Measurements from ENCODE around the gene LRRC27. TPM values are rescaled to one million over a fixed set of nuclear protein-coding genes. Genes with fewer than 3 reads are reported as not detected.

The LRRC27 gene
- total RNA-seq, 2 experiments from 2014 or later, result 13.0 to 17.3 TPM

DNA sequence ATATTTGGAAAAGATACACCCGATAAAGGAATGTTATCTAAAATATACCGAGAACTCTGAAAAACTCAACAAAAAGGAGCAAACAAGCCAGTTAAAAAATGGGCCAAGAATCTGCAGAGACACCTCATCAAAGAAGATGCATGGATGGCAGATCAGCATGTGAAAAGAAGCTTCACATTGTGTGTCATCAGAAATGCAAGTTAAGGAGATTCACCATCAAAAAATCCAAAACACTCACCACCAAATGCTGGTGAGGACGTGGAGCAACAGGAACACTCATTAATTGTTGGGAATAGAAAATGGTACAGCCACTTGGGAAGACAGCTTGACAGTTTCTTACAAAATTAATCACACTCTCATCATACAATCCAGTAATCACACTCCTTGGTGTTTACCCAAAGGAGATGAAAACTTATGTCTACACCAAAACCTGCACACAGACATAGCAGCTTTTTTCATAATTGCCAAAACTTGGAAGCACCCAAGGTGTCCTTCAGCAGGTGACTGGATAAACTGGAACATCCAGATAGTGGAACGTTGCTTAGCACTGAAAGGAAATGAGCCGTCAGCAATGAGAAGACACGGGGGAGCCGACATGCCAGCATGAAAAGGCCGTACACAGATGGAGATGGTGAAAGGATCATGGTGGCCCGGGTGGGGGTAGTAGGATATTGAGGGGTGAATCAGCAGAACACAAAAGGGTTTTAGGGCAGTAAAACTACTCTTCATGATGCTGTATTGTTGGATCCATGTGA lies 37.1 kb downstream of the LRRC27 start:
- no peak for DNase-seq (ENCODE audit: low spot score)
- no TSS peak for BruUV-seq (replicated peaks)
- H3K4me3 ChIP-seq (ENCODE audit: low read depth, low read length, poor library complexity, severe bottlenecking), result no peak overlapping the region
- no peaks in the 10 kb centered on the region for H3K9me2 ChIP-seq (ENCODE audit: insufficient read depth, low read length)
- H3K4me2 ChIP-seq (ENCODE audit: low read length), result no peak overlapping the region
- POLR2A ChIA-PET, result no interaction called here
- no peak for TF ChIP-seq EZH2phosphoT487 (IDR thresholded peaks at IDR 0.05; ENCODE audit: borderline replicate concordance, low read depth, low read length)
- TF ChIP-seq, protein P1, sequence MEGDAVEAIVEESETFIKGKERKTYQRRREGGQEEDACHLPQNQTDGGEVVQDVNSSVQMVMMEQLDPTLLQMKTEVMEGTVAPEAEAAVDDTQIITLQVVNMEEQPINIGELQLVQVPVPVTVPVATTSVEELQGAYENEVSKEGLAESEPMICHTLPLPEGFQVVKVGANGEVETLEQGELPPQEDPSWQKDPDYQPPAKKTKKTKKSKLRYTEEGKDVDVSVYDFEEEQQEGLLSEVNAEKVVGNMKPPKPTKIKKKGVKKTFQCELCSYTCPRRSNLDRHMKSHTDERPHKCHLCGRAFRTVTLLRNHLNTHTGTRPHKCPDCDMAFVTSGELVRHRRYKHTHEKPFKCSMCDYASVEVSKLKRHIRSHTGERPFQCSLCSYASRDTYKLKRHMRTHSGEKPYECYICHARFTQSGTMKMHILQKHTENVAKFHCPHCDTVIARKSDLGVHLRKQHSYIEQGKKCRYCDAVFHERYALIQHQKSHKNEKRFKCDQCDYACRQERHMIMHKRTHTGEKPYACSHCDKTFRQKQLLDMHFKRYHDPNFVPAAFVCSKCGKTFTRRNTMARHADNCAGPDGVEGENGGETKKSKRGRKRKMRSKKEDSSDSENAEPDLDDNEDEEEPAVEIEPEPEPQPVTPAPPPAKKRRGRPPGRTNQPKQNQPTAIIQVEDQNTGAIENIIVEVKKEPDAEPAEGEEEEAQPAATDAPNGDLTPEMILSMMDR (conservative IDR thresholded peaks at IDR 0.05; ENCODE audit: low read length), result no peak
- no peaks in the 10 kb centered on the region for H3K9me3 ChIP-seq (ENCODE audit: low read length)
- no peaks in the 10 kb centered on the region for H3K4me1 ChIP-seq (ENCODE audit: insufficient read depth, low read length, poor library complexity, severe bottlenecking)
- intact Hi-C loops (cut with micrococcal nuclease; ENCODE audit: unreplicated experiment), result no loop called here
- H4K20me1 ChIP-seq (ENCODE audit: insufficient read depth, low read length), result no peaks in the 10 kb centered on the region
- H2AFZ ChIP-seq (ENCODE audit: low read length), result no peak overlapping the region
- no peak overlapping the region for H3K27ac ChIP-seq (ENCODE audit: low read depth, low read length, poor library complexity, severe bottlenecking)
- CTCF ChIA-PET (ENCODE audit: unreplicated experiment), result no interaction called here
- H3K79me2 ChIP-seq (ENCODE audit: insufficient read depth, low read depth, low read length), result no peaks in the 10 kb centered on the region
- no peaks in the 10 kb centered on the region for H3K36me3 ChIP-seq (ENCODE audit: insufficient read depth, low read length)

DNA sequence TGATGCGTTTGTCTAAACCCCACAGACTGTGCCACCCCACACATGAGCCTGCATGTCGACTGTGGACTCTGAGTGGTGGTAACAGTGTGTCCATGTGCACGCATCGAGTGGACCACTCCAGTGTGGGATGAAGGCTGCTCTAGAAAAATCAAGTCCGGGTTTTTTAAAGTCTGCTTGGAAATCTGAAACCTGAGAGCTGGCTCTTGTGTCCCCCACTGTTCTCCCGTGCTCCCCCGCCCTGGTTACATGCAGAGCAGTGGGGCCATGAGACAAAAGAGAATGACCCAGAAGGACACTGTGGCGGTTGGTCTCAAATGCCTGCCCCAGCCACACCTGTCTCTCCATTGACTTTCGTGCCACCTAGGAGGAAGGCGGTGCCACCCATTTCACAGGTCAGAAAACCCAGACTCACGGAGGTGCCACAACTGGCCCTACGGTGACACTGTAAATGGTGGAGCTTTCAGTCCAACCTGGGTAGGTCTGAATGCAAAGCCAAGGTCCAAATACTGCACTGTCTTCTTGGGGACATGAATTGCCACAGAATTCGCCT lies 37.7 kb downstream of the LRRC27 start:
- ChIA-PET POLR2A (no interaction called here), CTCF (ENCODE audit: unreplicated experiment) (no interaction called here)
- Histone ChIP-seq H3K36me3 (ENCODE audit: insufficient read depth, low read length) (no peaks in the 10 kb centered on the region), H3K9me3 (ENCODE audit: low read length) (no peaks in the 10 kb centered on the region), H2AFZ (ENCODE audit: low read length) (no peak overlapping the region), H3K4me2 (ENCODE audit: low read length) (no peak overlapping the region), H3K27ac (ENCODE audit: low read depth, low read length, poor library complexity, severe bottlenecking) (no peak overlapping the region), H4K20me1 (ENCODE audit: insufficient read depth, low read length) (no peaks in the 10 kb centered on the region), H3K79me2 (ENCODE audit: insufficient read depth, low read depth, low read length) (no peaks in the 10 kb centered on the region), H3K4me1 (ENCODE audit: insufficient read depth, low read length, poor library complexity, severe bottlenecking) (no peaks in the 10 kb centered on the region), H3K9me2 (ENCODE audit: insufficient read depth, low read length) (no peaks in the 10 kb centered on the region), H3K4me3 (ENCODE audit: low read depth, low read length, poor library complexity, severe bottlenecking) (no peak overlapping the region)
- TF ChIP-seq EZH2phosphoT487 (IDR thresholded peaks at IDR 0.05; ENCODE audit: borderline replicate concordance, low read depth, low read length), result no peak
- TF ChIP-seq, protein P1 (conservative IDR thresholded peaks at IDR 0.05; ENCODE audit: low read length), result no peak
- intact Hi-C loops (cut with micrococcal nuclease; ENCODE audit: unreplicated experiment), result no loop called here
- DNase-seq (ENCODE audit: low spot score), result no peak
- no TSS peak for BruUV-seq (replicated peaks)
